Esophagus (tissue), 2 donors: ENCODE data around the gene DPYSL3. TPM values are rescaled to one million over a fixed set of nuclear protein-coding genes. Genes with fewer than 3 reads are reported as not detected.
A peak's percentile ranks its signal among the peaks of the same experiment; 100 is the strongest.
"Not testable (repeated sequence)": the region's sequence is repeated elsewhere in the genome, so short reads cannot be mapped to it uniquely, and the experiment has no call there.

ENCODE experiments used
- H3K27ac ChIP-seq, 2 donors: one replicate each; pipeline ENCODE4 v1.5.1; 2013; ENCODE audit warnings: low read depth in 2 of 2, mild to moderate bottlenecking in 2 of 2, inconsistent platforms in 1 of 2, low read length in 1 of 2, moderate library complexity in 1 of 2
- H3K27me3 ChIP-seq, 2 donors: one replicate each; pipeline ENCODE4 v1.6.1; 2013; ENCODE audit warnings: low read length in 2 of 2, control low read depth in 1 of 2, mild to moderate bottlenecking in 1 of 2; ENCODE audit not compliant: insufficient read depth in 2 of 2, control insufficient read depth in 1 of 2
- H3K36me3 ChIP-seq, 2 donors: one replicate each; pipeline ENCODE4 v1.6.1; 2013; ENCODE audit warnings: low read length in 1 of 2; ENCODE audit not compliant: control insufficient read depth in 2 of 2, insufficient read depth in 2 of 2
- H3K4me1 ChIP-seq, 2 donors: one replicate each; pipeline ENCODE4 v1.6.1; 2013; ENCODE audit warnings: low read length in 1 of 2; ENCODE audit not compliant: control insufficient read depth in 2 of 2, insufficient read depth in 2 of 2
- H3K4me3 ChIP-seq, 2 donors: one replicate each; pipeline ENCODE4 v1.5.1; 2013; ENCODE audit warnings: low read length in 2 of 2, mild to moderate bottlenecking in 2 of 2, low read depth in 1 of 2, moderate library complexity in 1 of 2
- H3K9me3 ChIP-seq, 2 donors: one replicate each; pipeline ENCODE4 v1.6.1; 2013; ENCODE audit warnings: mild to moderate bottlenecking in 2 of 2, low read depth in 1 of 2, low read length in 1 of 2, moderate library complexity in 1 of 2; ENCODE audit not compliant: control insufficient read depth in 2 of 2, insufficient read depth in 1 of 2
- WGBS, 2 donors: extraction: QIAGEN DNeasy Blood & Tissue Kit; methylation state at CpG; one replicate each; pipeline ENCODE4 v1.1.7; 2013; 5-methylcytosine and 5-hydroxymethylcytosine counted together
- polyA plus RNA-seq, 2 donors: library from polyadenylated mRNA; stranded (reverse); fragments of 200-250 nt; gene quantifications; one replicate each; pipeline ENCODE4 v1.2.3, GENCODE V29; 2013
- donor health status: healthy with polysubstance abuse.
- donor health status: Bipolar disorder and iron deficiency.

DPYSL3 gene
- polyA plus RNA-seq: 10 to 100 TPM in 1 of 2 donors, 1 to 10 TPM in 1; 7.2 to 22.1 TPM

DNA sequence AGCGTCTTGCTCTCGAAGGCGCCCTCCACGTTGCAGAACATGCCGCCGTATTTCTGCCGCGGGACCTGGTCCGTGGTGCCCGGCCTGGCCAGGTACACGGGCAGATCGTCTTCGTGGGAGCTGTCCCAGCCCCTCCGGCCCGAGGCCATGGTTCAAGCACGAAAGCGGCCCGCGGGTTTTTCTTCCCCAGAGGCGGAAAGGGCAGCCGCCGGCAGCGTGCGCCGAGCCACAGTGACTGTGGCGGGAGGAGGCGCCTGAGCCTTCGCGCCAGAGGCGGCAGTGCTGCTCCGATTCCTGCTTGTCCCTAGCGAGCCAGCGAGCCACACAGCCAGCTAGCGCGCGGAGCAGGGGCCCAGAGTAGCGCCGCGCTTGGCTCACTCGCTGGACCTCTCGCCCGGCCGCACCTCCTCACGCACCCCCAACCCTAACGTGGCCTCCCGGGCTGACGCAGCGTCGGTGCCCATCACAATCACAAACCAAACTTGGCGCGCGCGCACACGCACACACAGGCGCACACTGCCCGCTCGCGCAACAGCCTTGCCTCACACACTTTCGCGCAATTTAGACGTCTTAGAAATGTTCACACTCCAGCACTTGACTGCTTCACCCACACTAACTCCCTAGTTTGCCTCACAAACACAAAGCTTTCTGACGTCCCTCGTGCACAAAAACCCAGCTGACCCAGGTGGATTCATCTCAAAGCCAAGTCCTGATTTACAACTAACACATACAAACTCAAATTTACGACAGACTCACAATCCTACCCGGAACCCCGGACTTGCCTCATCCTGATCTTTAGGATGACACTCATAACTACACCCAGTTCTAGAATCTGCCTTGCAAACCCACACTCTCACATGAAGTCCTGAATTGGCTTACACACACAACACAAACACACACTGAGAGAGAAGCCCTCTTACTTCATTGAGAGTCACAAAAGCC, at the start of gene DPYSL3:
Gene DPYSL3, minus strand, starts transcription at position 359 of the 942 bp plus-strand sequence. Its CDS starts 210 bp downstream, at position 149.
- WGBS, 2 donors: 2 to 3% methylated on average over 64 to 66 of the region's 66 CpGs
- no peaks in the 10 kb centered on the region for H3K36me3 ChIP-seq
- peak within 1 kb of the TSS; percentile 69 to 80 for H3K27ac ChIP-seq

DNA sequence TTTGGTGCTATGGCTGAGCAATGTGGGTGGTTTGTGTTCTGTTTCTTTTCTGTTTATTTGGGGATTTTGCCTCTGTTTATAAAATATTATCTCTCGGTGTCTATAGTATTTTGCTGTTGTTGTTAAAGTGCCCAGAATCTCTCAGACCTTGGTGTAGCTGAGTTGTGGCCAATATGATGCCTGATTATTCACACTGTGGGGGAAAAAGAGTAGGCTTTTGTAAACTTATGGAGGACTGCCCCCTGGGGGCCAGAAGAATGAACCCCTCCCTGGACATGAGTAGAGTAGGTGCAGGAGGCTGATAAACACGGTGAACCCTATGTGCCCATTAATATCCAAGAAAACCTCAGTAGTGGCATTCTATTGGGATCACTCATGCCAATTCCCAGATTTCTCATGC, 49.0 kb upstream of the DPYSL3 start:
- H3K27ac ChIP-seq: no peak overlapping the region
- no peaks in the 10 kb centered on the region for H3K27me3 ChIP-seq
- no peaks in the 10 kb centered on the region for H3K9me3 ChIP-seq
- no peaks in the 10 kb centered on the region for H3K36me3 ChIP-seq
- WGBS, 2 donors: 21 to 31% methylated on average over 2 of the region's 2 CpGs
- H3K4me3 ChIP-seq: no peak overlapping the region
- H3K4me1 ChIP-seq: no peaks in the 10 kb centered on the region

More for the DNA sequence above, at the start of gene DPYSL3:
- peaks cover 0 to 4% of the 10 kb centered on the region in 2 donors for H3K4me1 ChIP-seq
- no peaks in the 10 kb centered on the region for H3K27me3 ChIP-seq
- H3K4me3 ChIP-seq: peak within 1 kb of the TSS; percentile 44 to 64
- no peaks in the 10 kb centered on the region for H3K9me3 ChIP-seq

DNA sequence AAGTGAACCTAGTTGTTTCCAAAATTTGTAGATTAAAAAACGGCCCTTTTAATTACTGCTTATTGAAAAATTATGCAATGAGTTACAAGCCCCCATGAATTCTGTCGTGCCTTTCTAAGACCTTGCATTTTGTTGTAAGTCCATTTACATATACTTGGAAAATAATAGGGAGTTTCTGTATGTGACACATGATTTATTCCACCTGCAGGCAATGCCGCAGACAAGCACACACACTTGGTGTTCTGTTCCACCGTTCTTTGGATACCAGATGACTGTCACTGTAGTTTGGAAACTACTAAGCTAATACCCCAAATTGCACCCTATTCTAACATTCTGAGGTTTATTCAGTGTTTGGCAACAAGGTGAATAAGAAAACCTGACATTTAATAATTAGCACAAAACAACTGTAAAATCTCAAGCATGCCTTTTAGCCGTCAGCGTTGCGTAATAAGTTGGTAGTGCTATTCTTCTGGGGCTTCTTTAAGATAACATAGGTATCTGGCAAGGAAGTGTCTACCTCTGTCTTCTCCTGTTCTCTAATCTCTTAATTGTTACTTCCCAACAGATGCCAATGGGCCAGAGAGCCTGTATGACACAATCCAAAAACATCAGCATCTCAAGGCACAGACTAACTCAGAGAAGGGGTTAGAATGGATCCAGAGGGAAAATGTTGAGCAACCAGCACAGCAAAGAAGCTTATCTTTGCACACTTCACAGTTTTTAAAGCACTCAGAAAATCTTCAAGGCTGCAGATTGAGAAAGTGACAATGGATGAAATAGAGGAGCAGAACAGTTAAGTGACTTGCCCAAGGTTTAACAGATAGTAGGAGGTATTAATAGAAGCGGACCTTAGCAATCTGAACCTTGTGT, 48.2 kb upstream of the DPYSL3 start:
- Histone ChIP-seq H3K27ac (no peak overlapping the region), H3K36me3 (no peaks in the 10 kb centered on the region)
- 53 to 56% methylated on average over 8 of the region's 8 CpGs for WGBS, 2 donors

DNA sequence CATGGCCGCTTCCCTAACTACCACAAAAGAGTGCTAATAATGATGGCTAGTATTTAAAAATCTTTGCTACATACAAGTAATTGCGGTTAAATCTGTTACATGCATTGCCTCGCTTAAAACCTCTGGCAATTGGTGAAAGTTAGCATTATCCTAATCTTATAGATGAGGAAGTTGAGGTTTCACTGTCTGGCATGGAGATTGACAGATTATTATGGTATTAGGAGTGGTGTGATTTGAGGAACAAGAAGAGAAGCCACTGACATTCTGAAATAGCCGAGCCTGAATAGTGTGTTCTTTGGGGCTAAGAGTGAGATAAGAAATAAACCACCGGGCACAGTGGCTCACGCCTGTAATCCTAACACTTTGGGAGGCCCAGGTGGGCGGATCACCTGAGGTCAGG, 45.3 kb upstream of the DPYSL3 start:
- no peak overlapping the region for H3K4me3 ChIP-seq
- H3K9me3 ChIP-seq: no peaks in the 10 kb centered on the region
- peak overlapping the region in 1 of 2 donors; percentile 18 for H3K27ac ChIP-seq
- 76 to 80% methylated on average over 7 of the region's 7 CpGs for WGBS, 2 donors
- no peaks in the 10 kb centered on the region for H3K4me1 ChIP-seq
- H3K27me3 ChIP-seq: no peaks in the 10 kb centered on the region
- no peaks in the 10 kb centered on the region for H3K36me3 ChIP-seq

More for the DNA sequence above, 48.2 kb upstream of the DPYSL3 start:
- Histone ChIP-seq H3K4me1 (no peaks in the 10 kb centered on the region), H3K4me3 (no peak overlapping the region), H3K9me3 (no peaks in the 10 kb centered on the region), H3K27me3 (no peaks in the 10 kb centered on the region)

DNA sequence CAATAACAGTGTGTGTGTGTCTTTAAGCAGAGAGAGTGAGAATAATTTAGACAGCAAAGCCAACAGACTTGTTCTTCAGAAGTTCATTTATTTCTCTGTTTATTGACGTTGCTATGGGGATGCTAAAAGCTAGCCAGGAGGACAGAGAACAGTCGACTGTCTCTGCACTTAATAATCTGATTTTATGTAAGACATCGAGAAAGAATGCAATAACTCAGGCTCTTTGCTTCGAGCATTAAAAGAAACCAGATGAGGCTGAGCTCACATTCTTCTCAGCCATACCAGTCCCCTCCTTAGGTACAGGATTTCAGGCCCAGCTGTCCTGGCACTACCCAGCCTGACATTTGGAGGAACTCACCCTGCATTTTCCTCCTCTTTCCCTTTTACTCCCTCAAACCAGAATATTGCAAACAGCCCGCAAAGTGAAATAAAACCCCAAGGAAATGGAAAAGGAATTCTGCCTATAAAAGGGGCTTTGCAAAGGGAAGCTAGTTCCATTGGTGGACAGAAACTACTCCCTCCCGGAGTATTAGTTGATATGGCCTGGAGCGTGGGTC, 44.5 kb upstream of the DPYSL3 start:
- WGBS, 2 donors: 18 to 24% methylated on average over 7 of the region's 7 CpGs
- Histone ChIP-seq H3K4me1 (no peaks in the 10 kb centered on the region), H3K27ac (peak overlapping the region; percentile 60 to 78), H3K36me3 (no peaks in the 10 kb centered on the region), H3K9me3 (no peaks in the 10 kb centered on the region), H3K27me3 (no peaks in the 10 kb centered on the region), H3K4me3 (no peak overlapping the region)

DNA sequence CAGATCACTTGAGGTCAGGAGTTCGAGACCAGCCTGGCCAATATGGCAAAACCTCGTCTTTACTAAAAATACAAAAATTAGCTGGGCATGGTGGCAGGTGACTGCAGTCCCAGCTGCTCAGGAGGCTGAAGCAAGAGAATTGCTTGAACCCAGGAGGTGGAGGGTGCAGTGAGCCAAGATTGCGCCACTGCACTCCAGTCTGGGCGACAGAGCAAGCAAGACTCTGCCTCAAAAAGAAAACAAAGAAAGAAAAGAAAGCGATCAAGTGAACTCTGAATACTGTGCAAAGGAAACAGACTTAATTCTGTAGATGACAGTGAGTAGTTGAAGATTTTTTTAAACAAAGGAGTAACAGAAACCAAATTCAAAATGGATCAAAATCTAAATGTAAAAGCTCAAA, 43.9 kb upstream of the DPYSL3 start:
- WGBS, 2 donors: 40 to 51% methylated on average over 5 of the region's 5 CpGs
- H3K36me3 ChIP-seq, H3K4me3 ChIP-seq, H3K27me3 ChIP-seq, H3K4me1 ChIP-seq, H3K9me3 ChIP-seq: not testable (repeated sequence)
- peak overlapping the region; percentile 42 to 54 for H3K27ac ChIP-seq

DNA sequence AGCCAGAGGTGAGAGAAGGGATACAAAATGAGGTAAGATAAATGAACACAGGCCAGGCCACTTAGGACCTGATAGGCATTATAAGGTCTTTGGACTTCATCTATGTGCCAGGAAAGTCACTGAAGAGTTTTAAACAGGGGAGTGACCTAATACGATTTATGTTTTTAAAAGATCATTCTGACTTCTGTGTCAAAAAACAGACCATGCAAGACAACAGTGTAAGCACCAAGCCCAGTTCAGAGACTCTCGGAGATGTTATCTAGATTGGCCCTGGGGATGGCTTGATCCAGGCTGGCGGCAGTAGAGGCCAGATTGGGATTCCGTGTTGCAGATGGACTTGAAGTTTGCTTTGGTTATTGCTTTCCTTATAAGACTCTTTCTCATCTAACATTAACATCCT, 43.0 kb upstream of the DPYSL3 start:
- no peaks in the 10 kb centered on the region for H3K27me3 ChIP-seq
- 80 to 83% methylated on average over 4 of the region's 4 CpGs for WGBS, 2 donors
- peak overlapping the region in 1 of 2 donors; percentile 42 for H3K27ac ChIP-seq
- no peak overlapping the region for H3K4me3 ChIP-seq
- no peaks in the 10 kb centered on the region for H3K36me3 ChIP-seq
- no peaks in the 10 kb centered on the region for H3K4me1 ChIP-seq
- H3K9me3 ChIP-seq: no peaks in the 10 kb centered on the region

DNA sequence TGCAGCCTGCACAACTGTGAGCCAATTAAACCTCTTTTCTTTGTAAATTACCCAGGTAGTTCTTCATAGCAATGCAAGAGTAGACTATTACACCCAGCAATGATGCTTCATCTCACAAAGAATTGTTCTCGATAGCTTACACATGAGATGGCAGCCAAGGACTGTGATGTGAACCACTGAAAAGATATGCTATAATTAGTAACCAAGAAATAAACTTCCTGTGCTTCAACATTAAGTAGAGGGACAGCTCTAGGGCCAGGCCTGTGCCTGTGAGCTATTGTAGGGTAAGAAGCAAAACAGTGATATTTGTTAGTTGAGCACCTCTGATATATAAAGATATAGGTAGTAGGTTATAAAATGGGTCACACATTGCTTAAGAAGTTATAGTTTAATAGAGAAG, 41.8 kb upstream of the DPYSL3 start:
- no peaks in the 10 kb centered on the region for H3K9me3 ChIP-seq
- no peaks in the 10 kb centered on the region for H3K27me3 ChIP-seq
- no peaks in the 10 kb centered on the region for H3K36me3 ChIP-seq
- no peaks in the 10 kb centered on the region for H3K4me1 ChIP-seq
- WGBS, 2 donors: 58 to 80% methylated on average over 1 of the region's 1 CpG
- H3K4me3 ChIP-seq: no peak overlapping the region
- H3K27ac ChIP-seq: no peak overlapping the region

DNA sequence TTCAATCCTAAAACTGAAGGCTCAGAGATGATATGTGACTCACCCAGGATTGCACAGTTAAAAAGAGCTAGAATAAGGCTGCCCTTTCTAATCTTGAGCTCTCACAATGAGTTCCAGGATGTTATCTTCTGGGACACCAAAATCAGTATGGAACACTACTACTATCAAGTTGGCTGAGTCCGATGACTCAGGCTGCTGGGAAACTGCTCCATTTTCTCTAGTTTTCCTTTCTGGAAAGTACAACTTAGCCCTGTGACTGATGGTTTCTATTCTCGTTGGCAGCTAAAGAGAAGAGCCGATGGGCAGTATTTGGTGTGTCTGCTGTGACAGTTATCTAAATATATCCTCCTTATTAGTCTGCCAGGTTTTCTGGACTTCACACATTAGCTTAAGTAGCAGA, 37.9 kb upstream of the DPYSL3 start:
- Histone ChIP-seq H3K27ac (no peak overlapping the region), H3K4me3 (no peak overlapping the region), H3K27me3 (no peaks in the 10 kb centered on the region), H3K9me3 (no peaks in the 10 kb centered on the region), H3K4me1 (no peaks in the 10 kb centered on the region), H3K36me3 (no peaks in the 10 kb centered on the region)
- WGBS, 2 donors: 50 to 66% methylated on average over 3 of the region's 3 CpGs
